B cell (primary cell): ENCODE measurements around the gene ZNG1E.
"Not testable (repeated sequence)": the region's sequence is repeated elsewhere in the genome, so short reads cannot be mapped to it uniquely, and the experiment has no call there.

Experiments used
- EZH2 ChIP-seq: IDR thresholded peaks from 2 replicates; pipeline ENCODE4 v1.6.1; 2012; ENCODE audit warnings: borderline replicate concordance, low read depth, mild to moderate bottlenecking, moderate library complexity, low read length; ENCODE audit not compliant: insufficient read depth, poor library complexity, severe bottlenecking
- TF ChIP-seq, protein P1 (sequence below): fragments of 200-600 bp; IDR thresholded peaks from one replicate; pipeline ENCODE4 v1.8.0; 2022; ENCODE audit warnings: antibody characterized with exemption, mild to moderate bottlenecking

DNA sequence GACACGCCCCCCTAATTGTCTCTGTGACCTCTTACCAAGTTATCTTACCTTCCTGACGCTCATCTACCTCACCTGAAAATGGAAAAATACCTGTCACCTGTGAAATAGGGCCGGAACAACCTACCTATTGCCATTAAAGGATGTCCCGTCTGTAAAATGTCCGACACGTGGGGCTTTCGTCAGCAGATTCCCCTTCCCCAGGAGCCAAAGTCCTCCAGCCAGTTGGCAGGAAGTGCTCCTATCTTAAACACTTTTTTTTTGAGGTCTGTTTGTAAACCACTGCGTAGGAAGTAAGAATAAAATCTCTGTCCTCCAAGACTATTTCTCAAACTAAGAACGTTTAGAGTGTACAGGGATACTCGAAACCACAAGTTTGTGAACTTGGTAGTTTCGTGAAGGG, 661 bp downstream of the ZNG1E start:
- TF ChIP-seq, protein P1, sequence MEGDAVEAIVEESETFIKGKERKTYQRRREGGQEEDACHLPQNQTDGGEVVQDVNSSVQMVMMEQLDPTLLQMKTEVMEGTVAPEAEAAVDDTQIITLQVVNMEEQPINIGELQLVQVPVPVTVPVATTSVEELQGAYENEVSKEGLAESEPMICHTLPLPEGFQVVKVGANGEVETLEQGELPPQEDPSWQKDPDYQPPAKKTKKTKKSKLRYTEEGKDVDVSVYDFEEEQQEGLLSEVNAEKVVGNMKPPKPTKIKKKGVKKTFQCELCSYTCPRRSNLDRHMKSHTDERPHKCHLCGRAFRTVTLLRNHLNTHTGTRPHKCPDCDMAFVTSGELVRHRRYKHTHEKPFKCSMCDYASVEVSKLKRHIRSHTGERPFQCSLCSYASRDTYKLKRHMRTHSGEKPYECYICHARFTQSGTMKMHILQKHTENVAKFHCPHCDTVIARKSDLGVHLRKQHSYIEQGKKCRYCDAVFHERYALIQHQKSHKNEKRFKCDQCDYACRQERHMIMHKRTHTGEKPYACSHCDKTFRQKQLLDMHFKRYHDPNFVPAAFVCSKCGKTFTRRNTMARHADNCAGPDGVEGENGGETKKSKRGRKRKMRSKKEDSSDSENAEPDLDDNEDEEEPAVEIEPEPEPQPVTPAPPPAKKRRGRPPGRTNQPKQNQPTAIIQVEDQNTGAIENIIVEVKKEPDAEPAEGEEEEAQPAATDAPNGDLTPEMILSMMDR = not testable (repeated sequence)
- TF ChIP-seq EZH2 = not testable (repeated sequence)
